HFFc6 (cell line): ENCODE results near the gene RTL10. TPM values are rescaled to one million over a fixed set of nuclear protein-coding genes. Genes with fewer than 3 reads are reported as not detected.

Experiments used
- DNase-seq: peaks from one replicate; pipeline ENCODE4 v3.0.0-alpha.2; 2018
- H3K27ac Mint-ChIP-seq: 2 replicates; pipeline ENCODE4 v1.8.0; 2020; ENCODE audit warnings: mild to moderate bottlenecking, mixed read lengths
- H3K27me3 Mint-ChIP-seq: 2 replicates; pipeline ENCODE4 v1.8.0; 2021; ENCODE audit warnings: mild to moderate bottlenecking, moderate library complexity, mixed read lengths; ENCODE audit not compliant: insufficient read depth
- H3K36me3 Mint-ChIP-seq: 2 replicates; pipeline ENCODE4 v1.8.0; 2021; ENCODE audit warnings: low read depth, mixed read lengths
- H3K4me1 Mint-ChIP-seq: 2 replicates; pipeline ENCODE4 v1.8.0; 2020; ENCODE audit warnings: low read depth, mixed read lengths
- H3K4me3 Mint-ChIP-seq: 2 replicates; pipeline ENCODE4 v1.8.0; 2020; ENCODE audit warnings: mild to moderate bottlenecking, moderate library complexity, mixed read lengths
- H3K9me3 Mint-ChIP-seq: 2 replicates; pipeline ENCODE4 v1.8.0; 2020; ENCODE audit warnings: mild to moderate bottlenecking, mixed read lengths
- CTCF ChIP-seq: fragments of 200-600 bp; sonication (generic); IDR thresholded peaks from 2 replicates; pipeline ENCODE4 v1.5.0; 2021; ENCODE audit warnings: antibody characterized with exemption, mild to moderate bottlenecking
- long read RNA-seq: library from polyadenylated mRNA; unstranded; transcript quantifications from one replicate; pipeline ENCODE4 v2.0.0, GENCODE V29; 2019
- total RNA-seq, 6 experiments: library from RNA; stranded (reverse); fragmentation: NEBNext Ultra II Directional; extraction: Animal tissue kit (Norgen Biotek cat#: 25700); gene quantifications; 2 replicates in 1 of 6; 3 replicates in 5 of 6; pipeline ENCODE4 v1.2.3, GENCODE V29; 2021

The RTL10 gene, protein sequence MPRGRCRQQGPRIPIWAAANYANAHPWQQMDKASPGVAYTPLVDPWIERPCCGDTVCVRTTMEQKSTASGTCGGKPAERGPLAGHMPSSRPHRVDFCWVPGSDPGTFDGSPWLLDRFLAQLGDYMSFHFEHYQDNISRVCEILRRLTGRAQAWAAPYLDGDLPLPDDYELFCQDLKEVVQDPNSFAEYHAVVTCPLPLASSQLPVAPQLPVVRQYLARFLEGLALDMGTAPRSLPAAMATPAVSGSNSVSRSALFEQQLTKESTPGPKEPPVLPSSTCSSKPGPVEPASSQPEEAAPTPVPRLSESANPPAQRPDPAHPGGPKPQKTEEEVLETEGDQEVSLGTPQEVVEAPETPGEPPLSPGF
- 10 to 100 TPM; 17.4 to 22.7 (median 19.2) TPM for total RNA-seq
- long read RNA-seq, full-length matches to known transcripts = 14 of 31 reads
- long read RNA-seq, partial matches to known transcripts = 0 of 31 reads
- long read RNA-seq, other reads (novel, unspliced or antisense) = 17 of 31 reads

GRCh38 chr22:19854778-19855503, at the start of gene RTL10, which contains the start of gene GNB1L:
Gene RTL10, minus strand, starts transcription at chr22:19854874. Its CDS starts 2,613 bp downstream, at chr22:19852261.
Gene GNB1L, minus strand, starts transcription at chr22:19854874. Its CDS starts 33,519 bp downstream, at chr22:19821355.
- no peak for TF ChIP-seq CTCF
- Mint-ChIP-seq H3K36me3 (peaks cover 22% of the 10 kb centered on the region), H3K4me1 (peaks cover 40% of the 10 kb centered on the region), H3K9me3 (no peaks in the 10 kb centered on the region), H3K27me3 (no peaks in the 10 kb centered on the region; the same call in none of the 2 replicates), H3K27ac (peak within 1 kb of the TSS; percentile 90), H3K4me3 (peak within 1 kb of the TSS; percentile 97)
- peak; percentile 94 for DNase-seq

DNA sequence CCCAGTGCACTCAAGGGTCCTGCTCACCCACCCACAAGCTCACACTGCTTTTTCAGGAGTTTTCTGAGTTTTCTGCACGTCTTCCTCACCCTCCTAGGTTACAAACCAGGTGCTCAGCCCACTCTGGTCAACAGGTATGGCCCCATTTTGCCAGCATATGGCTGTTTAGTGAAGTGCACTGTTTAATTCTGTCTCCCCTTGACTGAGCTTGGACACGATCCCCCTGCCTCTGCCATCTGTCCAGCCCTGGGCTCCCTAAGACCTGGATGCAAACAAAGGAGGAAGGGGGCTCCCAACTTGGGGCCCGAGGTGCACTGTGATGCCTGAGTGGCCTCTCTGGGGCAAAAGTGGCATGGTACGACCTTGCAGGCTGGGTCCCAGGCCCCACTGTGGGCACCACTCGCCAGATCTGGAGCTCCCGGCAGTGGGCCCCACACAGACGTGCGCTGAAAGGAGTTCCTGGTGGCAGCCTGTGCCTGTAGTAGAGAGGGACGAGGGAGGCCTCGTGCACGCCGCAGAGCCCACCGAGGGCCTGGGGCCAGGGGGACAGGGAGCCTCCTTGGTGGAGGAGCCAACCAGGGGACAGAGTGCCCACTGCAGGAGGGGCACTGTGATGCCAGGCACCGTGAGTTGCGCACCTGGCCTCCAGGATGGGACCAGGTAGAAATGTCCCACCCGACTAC, 49.6 kb upstream of the RTL10 start:
- no peak for DNase-seq
- Mint-ChIP-seq H3K4me1 (no peaks in the 10 kb centered on the region), H3K4me3 (no peak overlapping the region), H3K27ac (no peak overlapping the region), H3K36me3 (0 out of 2 replicates have a peak, but pooled peaks cover 4% of the 10 kb centered on the region), H3K27me3 (no peaks in the 10 kb centered on the region), H3K9me3 (no peaks in the 10 kb centered on the region)
- no peak for TF ChIP-seq CTCF

- H3K27ac Mint-ChIP-seq = no peak overlapping the region
- no peak for DNase-seq
These were observed 48.8 kb upstream of the RTL10 start for GRCh38 chr22:19903513-19903912.

GRCh38 chr22:19903031-19903430, 48.4 kb upstream of the RTL10 start:
- 0 out of 2 replicates have a peak, but pooled peaks cover 4% of the 10 kb centered on the region for H3K36me3 Mint-ChIP-seq
- no peaks in the 10 kb centered on the region for H3K4me1 Mint-ChIP-seq
- no peak overlapping the region for H3K27ac Mint-ChIP-seq
- H3K27me3 Mint-ChIP-seq = no peaks in the 10 kb centered on the region; the same call in 1 of the 2 replicates
- no peaks in the 10 kb centered on the region for H3K9me3 Mint-ChIP-seq
- DNase-seq = no peak
- H3K4me3 Mint-ChIP-seq = no peak overlapping the region
- TF ChIP-seq CTCF = no peak

More at GRCh38 chr22:19903513-19903912, 48.8 kb upstream of the RTL10 start:
- Mint-ChIP-seq H3K9me3 (no peaks in the 10 kb centered on the region), H3K27me3 (no peaks in the 10 kb centered on the region; the same call in 1 of the 2 replicates), H3K4me3 (no peak overlapping the region), H3K4me1 (no peaks in the 10 kb centered on the region), H3K36me3 (0 out of 2 replicates have a peak, but pooled peaks cover 4% of the 10 kb centered on the region)
- no peak for TF ChIP-seq CTCF

- Mint-ChIP-seq H3K9me3 (no peaks in the 10 kb centered on the region), H3K4me1 (no peaks in the 10 kb centered on the region), H3K27ac (no peak overlapping the region), H3K27me3 (no peaks in the 10 kb centered on the region; the same call in 1 of the 2 replicates), H3K4me3 (no peak overlapping the region), H3K36me3 (0 out of 2 replicates have a peak, but pooled peaks cover 4% of the 10 kb centered on the region)
- no peak for DNase-seq
- TF ChIP-seq CTCF = no peak
These were observed 47.6 kb upstream of the RTL10 start for GRCh38 chr22:19902245-19902715.
